ENCODE data around the gene TGM3.

Gene TGM3

GRCh38 chr20:2385026-2385425, 89.2 kb downstream of the TGM3 start:
- no peak for DNase-seq

- DNase-seq = no peak
These were observed 89.7 kb downstream of the TGM3 start for GRCh38 chr20:2385496-2385895.

DNA sequence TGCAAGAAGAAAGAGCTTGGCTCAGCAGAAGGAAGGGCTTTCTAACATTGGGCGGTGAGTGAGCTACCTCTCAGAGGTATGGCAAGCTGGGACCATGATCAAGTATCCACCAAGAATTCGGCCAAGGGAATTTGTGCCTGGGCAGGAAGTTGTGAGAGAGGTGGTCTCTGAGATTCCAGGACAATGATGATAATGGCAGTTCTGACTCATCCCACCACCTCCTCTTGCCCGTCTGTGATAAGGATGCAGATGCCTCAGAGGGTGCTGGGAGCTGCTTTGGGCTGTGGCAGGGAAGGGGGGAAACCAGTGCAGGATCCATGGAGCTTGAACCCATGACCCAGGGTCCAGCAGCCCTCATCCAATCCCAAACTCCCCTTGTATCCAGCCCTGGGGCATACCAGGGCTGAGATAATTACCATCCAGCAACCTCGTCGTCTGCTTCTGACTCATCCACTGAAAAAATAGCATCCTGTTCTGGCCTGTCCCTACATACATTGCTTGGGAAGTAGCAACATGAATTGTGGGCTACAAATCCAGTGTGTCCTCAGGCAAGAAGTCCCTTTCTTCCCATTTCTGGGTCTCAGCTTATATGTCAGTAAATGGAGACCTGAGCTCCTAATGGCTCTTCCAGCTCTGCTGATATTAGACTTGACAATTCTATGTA, 90.8 kb downstream of the TGM3 start:
- DNase-seq = peak; percentile 39

DNA sequence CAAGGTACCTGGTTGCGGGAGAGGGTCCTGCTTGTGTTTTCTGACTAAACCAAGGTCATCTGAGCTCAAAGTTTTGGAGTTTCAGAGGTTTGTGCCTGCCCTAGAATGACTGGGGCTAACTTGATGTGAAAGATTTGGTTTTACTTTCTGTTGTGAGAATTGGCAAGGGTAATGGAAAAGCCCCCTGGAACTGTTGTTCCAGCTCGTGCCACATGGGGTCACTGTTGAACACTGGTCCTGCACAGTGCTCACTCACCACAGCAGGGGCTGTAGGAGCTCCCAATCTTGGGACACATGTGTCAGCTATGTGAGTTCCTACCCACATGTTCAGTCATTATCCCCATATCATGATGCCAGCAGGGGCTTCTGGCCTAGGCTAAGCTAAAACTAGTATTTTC, 91.4 kb downstream of the TGM3 start:
- peak; percentile 80 for DNase-seq

GRCh38 chr20:2387580-2387979, 91.8 kb downstream of the TGM3 start:
- peak; percentile 83 for DNase-seq
